ENCODE measurements around the gene BCAS3.

The BCAS3 gene

DNA sequence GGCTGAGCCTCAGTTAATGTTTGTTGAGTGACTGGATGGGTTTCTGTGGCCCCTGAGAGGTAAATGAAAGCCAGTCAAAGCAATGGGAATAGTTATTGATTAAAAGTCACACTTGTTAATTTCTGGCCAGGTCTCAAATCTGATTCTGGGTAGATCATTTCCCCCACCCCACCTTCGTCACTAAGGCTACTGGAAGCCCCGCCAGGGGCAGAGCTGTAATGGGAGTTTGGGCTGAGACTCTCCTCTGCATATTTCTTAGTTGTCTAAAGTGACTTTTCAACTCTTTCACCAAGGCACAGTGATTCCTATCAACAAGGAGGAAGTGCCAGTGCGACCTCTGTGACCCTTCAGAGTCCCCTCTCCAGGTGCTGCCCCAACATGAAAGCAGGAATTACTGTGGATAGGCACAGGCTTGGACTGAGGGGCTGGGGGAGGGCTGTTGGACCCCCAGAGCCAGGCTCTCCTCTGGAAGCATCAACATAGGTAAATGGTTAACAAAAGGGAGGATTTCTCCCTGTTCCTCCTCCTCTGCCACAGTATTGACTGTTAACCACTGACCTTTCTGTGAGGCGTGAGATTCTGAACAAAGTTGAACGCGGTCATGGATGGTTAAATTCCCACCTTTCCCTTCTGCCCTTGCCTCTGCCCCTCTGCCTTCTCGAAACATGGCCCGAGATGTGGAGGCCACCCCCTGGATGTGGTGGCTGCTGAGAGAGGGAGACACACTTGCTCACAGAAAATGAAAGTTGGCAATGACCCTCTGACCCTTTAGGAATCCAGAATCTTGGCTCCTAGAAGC lies 701.2 kb downstream of the BCAS3 start:
- DNase-seq = no peak

DNA sequence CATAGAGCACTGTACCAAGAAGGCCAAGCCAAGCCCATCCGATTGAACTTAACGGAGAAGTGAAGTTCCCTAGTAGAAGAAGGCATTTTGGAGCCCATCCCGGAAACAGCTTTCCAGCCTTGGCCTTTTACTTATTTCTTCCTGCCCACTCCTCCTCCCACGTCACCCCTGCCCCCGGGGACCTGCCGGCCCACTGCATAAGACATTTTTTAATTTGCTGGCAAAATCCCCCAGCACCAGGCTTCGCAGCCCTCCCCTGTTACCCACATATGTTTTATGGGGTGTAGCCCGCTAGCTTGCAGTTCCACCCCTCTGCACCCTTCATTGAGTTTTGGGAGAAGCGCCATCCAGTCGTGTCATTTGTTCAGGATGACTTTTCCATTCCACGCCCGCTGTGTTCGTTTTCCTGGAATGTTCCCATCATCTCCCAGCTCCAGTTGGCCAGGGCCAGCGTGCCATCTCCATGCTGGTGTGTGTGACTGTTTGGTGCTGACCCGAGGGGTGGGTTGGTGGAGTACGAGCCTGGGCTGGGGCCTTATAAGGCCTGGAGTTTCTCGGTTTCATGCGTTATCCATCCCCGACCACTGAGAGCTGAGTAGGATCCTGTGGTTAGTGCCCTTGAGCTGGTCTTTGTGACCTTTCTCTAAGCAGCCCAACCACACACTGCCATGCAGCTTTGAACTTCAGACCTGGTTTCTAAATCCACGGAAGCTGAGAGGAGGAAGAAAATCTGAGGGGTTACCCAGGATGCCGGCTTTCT lies 702.0 kb downstream of the BCAS3 start:
- DNase-seq = no peak

DNA sequence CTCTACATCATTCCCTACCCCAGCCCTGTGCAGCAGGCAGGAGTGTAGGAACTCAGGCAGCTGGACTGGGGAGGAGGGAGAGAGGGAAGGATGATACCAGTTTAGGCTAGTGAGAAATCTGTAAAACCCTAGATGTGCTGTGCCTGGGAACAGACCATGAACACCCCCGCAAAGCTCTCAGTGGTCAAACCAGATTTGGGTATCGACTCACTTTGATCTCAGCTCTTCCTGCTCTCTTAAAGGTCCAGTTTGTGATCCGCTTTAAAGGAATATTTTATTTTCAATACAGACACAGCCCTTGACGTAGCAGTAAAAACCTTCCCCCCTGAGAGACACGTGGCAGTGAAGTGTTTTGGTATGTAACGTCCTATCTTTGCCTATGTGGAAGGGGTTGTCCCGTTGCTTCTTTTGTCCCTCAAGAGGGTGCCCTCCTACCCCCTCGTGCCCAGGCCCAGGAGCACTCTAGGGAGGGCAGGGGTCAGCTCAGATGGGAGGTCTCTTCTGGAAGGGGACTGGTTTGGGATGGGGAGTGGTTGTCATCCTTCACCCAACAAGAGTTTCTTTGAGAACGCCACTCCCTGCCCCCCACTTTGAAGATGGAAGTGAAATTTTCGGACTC lies 702.7 kb downstream of the BCAS3 start:
- no peak for DNase-seq

DNA sequence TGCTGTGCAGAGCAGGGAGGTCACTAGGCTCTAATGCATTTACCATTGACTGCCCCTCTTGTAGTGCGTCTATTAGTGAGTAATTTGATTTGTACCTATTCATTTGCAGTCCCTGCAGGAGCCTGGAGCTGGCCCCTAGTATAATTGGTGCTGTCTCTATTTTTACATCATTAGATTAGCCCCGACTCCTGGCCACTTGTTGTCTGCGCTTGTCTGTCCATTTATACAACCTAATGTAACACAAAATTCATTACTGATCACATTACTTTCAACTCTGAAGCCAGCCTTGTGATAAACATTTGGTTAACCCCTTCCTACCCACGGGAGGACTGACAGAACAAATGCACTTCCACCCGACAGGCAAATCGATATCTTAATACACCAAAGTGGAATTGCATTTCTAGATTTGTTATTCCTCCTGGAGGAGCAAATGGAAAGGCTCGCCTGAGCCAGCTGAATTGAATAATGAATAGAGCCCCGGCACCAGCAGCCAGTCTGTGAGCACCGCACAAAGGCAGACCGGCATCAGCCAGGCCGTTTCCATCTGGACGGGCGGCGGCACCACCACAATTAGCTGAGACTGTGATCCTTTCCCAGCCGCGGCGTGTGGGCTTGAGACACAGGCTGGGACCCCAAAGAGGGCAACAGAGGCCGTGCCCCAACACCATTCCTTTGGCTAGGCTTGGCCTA lies 703.3 kb downstream of the BCAS3 start:
- no peak for DNase-seq

DNA sequence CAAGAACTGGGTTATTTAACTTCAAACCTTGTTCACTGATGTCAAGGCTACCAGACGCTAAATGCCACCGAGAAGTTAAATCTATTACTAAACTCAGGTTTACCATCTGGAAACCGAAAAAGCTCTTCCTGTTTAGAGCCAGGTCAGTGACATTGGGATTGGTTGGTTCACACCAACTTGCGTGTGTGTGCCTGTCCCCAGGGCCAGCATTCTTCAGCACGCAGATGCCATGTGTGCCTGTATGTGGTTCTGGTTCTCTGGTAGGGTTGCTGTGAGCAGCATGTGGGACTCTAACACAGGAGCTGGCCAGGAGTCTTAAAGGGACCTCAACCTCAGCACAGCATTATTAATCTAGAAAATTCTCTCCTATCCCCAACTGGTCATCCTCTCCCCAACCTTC lies 703.9 kb downstream of the BCAS3 start:
- no peak for DNase-seq

DNA sequence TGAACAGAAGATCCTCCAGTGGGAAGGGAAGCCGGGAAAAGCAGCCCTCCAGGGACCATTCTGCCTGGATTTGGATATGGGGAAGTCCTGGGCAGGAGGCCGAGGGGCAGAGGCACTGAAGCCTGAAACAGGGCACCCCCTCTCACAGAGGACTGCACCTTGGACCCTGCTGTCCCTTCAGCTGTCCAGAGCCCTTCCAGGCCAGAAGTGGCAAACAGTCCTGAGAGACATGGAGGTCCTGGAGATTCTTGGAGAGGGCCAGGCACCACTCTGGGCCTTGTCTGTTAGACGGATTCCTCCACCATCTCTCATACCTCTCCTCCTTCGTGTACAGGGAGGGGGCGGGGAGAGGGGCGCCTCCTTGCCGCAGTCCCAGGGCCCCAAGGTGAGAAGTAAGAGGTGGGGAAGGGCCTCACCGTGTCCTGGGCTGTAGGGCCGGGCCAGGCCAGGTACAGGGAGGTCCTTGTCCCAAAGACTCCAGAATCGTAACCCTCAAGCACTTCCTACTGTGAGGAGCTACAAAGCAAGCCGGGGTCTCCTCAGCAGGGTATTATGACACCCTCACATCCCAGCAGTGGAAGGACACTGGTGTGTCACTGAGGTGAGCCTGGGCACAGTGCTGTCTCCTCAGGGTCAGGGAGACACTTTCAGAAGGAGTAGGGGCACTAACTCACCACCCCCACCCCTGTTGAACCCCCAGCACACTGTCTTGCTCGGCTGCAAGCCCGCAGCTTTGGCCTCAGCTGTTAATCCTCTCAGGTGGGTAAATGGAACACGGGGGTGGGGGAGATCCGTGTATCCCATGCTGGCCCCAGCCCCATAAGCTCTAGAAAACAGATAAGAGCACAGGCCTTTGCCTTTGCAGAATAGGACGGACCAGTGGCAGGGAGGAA lies 705.4 kb downstream of the BCAS3 start:
- no peak for DNase-seq

DNA sequence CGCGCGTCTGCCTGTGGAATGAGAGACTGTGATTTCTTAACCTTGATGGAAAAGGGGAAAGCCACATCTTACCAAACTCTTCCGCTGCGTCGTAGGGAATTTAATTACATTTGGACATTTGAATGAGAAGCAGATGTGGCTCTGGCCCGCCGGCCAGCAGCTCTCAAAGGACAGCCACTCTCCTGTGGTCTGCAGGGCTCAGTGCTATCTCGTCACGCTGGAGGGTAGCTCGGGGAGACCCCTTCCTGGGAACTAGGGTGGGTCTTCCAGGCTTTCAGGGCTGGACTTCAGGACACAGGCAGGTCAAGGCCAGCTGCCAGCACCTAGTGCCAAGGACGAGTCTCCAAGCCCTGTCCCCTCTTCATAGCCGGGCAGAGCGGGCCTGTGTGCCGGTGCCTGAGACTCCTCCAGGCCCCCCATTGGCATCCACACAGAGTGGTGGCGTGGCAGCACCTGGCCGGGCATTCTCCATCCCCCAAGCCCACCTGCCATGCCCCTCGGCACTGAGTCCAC lies 706.1 kb downstream of the BCAS3 start:
- no peak for DNase-seq

DNA sequence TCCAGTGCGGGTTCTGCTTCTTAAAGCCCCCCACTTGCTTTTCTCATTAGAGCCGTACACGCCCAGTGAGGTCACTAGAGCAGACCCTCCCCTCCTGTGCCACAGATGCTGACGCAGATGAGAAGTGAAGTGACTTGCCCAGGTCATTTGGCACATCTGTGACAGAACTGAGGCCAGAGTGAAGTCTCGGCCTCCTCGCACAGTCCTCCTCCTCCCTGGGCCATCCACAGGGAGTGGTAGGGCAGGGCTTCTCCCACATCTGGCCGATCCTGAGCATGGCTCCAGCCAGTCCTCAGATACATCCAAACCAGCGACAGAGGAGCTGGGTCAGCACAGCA lies 706.7 kb downstream of the BCAS3 start:
- DNase-seq = no peak

DNA sequence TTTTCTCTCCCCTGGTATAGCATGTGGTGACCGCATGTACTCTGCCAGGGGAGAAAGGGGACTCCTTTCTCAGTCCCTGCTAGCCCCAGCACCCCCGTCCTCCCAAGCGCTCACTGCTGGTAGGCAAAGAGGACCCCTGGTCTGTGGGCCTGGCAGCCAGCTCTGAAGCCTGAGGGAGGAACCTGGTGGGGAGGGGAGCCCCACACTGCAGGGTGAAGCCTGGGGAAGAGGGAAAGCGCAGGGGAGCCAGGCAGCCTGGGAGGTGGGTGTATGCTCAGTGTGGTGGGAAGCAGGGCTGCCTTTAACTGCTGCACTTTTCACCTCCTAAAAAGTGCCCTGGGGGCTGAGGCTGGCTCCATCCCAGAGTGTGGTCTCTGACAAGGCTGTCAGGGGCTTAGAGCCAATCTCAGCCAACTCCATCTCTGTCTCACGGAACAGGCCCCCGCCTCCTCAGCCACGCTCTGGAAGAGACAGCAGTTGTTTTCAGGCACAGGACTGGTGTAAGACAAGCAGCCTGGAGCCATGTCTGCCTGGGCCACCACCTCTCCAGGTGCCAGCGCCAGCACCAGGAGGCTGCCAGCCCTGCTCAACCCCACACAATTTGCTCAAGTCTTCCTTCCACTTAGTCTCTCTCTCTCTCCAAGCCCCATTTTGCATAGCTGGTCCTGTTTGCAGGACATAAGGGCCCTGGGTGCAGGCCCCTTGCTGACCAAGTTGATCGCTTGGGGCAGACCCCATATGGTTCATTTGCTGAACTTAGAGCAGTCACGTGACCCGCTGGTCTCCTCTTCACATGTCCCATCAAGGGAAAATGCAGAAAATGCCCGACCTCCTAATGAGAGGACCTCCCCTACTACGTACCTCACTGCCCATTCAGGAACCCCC lies 707.3 kb downstream of the BCAS3 start:
- no peak for DNase-seq

DNA sequence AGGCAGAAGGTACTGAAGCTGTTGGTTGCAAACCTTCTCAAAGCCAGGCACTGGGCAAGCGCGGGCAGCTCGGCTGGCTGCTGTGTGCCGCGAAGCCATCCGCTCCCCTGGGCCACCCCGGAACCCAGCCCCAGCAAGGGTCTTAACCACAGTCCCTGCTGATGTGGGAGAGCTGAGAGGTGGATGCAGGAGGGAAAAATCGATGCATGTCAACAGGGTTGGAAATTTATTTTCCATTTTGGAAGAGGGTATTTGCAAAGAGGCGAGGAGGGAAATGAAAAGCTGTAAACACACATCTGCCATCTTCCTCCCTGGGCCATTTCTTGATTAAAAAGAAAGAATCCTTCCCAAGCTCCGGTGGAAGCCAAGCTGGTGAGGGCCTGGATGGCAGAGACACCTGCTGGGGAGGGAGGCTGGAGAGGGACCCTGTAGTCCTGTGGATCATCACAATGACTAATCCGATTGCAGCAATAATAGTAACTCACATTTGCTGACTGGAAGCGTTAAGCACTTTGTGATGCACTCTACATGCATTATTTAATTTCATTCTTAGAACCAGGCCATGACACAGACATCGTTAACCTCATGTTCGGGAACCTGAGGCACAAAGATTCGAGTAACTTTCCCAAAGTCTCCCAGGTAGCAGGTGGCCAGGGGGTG lies 708.1 kb downstream of the BCAS3 start:
- DNase-seq = no peak

DNA sequence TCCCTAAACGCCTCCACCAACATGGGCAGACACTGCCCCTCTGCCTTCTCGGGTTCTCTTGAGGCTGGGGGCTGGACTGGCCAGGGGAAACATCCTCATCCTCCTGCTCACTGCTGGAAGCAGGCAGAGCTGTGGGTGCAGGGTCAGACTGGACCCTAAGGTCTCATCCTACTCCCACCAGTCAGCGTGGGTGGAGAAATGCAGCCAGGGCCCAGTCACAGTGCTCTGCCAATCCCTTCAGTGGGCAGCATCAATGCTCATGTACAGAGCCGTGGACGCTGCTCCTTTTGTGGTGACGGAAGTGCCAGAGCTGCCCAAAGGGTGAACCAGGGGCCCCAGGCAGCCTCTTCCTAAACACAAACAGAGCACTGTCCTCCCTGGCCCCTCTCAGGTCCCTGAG lies 708.6 kb downstream of the BCAS3 start:
- no peak for DNase-seq

DNA sequence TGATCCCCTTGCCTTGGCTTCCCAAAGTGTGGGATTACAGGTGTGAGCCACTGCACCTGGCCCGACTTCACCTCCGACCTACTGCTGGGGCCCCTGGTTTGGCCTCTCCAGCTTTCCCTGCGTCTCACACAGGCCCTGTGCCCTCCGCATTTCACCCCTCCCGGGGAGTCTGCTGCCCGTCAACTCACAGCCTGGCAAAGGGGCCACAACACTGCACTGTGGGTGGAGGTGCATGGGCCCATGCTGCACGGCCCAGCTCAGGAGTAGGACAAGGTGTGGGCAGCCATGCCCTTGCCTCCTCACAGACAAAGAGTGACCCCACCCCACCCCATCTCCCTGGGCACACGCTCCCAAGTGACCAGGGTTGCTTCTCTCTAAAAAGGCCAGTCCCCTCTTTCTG lies 709.4 kb downstream of the BCAS3 start:
- DNase-seq = no peak

DNA sequence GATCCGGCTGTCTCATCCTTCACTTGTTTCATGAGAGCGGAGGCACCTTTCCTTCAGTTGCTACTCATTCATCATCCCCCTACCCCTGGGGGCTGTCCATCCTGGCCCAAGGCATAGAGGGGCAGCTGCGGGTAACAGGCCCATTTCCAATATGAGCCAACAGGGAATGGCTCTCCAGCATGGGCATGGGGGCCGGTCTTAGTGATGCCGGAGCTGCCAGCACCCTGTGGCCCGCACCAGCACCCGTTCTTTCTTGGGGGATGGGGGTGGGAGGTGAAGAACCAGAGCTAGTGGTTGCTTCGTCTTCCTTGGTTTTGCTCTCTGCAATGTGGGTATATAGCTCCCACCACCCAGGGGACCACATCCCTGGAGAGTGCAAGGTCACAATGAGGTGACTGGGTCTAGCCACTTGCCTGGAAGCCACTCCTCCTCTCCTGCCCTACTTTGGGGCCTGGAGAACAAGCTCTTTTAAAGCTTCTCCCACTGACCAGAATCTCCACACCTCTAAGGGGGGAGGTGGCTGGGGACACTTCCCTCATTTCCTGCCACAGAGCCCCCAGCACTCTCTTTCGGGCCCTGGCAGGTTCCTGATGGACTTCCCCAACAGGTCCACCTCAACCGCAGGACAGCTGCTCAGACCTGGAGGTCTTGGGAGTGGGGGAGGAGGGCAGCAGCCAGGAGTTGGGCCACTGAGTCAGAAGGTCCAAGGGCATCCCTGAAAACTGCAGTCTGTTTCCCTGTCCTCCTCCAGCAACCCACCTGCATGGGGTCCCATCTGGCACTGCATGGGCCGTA lies 710.1 kb downstream of the BCAS3 start:
- no peak for DNase-seq

DNA sequence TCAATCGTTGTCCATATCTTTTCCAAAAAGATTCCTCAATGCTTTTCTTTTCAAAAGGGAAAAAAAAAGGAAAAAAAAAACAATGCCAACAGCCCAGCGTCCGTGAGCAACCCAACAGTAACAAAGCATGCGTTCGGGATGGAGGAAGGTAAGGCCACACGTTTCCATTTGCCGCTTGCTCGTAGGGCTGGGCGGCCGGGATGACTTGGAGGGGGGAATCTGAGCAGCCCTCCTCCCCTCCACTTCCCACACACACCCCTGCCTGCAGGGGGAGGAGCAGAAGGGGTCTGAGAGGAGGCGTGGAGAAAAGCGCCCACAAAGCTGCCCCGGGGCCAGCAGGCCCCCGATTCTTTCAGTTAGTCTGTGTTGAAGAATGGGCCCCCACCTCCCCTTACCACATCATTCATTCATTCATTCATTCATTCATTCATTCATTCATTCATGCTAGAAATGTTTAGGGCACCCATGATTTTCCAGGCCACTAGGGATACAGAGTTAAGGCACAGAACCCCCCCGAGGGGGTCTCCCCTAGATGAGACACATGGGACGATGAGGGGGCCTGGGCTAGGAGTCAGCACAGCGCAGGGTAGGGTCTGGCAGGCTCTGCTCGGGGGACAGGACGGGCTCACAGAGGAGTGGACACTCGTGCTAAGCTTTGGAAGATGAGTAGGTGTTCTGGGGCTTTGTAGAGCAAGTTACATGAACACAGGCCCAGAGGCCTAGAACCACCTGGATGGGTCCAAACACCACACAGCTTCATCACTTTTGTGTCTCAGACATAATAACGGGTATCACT lies 711.1 kb downstream of the BCAS3 start:
- no peak for DNase-seq

DNA sequence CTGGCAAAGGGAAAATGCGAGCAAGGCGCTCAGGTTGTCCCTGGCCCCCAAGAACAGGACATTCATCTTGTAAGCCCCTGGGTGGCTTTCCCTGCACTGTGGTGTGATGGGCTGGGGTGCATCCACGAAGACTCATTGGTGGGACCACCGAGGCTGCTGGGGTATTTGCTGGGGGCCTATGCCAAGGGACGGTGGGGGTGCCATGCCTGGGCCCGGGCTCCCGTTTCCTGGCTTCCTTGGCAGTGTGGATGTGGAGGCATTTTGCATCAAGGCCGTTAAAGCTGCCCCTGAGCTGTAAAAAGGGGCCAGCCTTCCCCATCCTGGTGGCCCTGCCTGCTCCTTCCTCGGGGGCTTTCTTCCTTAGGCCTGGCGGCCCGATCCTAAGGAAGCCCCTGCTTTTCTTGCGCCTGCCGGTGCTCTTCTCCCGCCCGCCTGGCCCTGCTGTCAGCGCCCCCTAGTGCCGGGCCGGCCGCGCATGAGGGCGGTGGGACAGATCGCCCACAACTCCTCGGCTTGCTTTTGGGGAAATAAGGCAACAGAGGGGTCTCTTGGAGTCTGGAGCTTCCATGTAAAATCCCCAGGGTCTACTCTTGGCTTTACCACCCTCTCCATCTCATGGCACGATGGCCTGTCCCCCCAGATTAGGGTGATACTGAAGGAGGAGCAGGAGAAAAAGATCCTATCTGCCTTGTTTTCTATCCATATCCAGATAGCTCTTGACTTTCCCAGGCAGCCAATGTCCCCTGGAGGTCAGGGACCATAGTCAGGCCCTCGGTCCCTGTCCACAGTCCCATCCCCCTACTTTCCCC lies 712.2 kb downstream of the BCAS3 start:
- DNase-seq = no peak

DNA sequence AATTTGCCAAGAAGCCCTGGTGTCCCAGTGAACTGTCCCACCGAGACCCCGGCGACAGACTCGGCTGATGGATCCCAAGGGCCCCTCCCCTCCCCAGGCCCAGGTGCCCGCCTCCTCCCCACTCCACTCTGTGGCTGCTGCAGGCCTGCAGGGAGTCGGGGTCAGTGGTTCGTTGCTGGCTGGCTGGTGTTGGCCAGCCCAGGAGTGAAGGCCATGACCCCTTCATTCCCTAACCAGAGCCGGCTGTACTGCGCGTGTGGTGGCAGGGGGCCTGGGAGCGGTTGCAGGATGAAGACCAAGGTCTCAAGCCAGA lies 712.8 kb downstream of the BCAS3 start:
- DNase-seq = no peak

DNA sequence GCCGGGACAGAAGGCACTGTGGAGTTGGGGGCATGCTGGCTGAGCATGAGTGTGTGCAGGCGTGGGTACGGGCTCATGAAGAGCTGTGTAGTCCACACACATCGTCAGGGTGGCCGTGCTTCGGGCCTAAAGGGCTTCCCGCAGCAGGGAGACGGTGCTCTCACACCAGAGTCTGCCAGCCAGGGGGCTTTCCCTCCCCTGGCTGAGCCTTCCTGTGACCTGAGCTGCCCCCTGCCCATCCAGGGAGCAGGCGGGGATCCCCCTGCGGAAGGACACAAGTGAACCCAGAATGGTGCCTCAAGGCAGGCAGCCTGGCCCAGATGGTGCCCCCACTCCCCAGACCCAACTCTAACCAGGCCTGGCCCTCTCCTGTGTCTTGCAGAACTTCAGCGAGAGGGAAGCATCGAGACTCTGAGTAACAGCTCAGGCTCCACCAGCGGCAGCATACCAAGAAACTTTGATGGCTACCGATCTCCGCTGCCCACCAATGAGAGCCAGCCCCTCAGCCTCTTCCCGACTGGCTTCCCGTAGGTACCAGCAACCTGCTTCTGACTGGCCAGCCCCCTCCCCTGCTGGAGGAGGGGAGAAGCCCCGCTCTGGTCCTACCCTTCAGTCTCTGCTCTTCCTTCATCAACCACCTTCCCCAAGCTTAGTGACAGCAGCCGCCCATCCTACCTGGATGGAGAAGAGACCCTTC lies 714.1 kb downstream of the BCAS3 start:
- no peak for DNase-seq

DNA sequence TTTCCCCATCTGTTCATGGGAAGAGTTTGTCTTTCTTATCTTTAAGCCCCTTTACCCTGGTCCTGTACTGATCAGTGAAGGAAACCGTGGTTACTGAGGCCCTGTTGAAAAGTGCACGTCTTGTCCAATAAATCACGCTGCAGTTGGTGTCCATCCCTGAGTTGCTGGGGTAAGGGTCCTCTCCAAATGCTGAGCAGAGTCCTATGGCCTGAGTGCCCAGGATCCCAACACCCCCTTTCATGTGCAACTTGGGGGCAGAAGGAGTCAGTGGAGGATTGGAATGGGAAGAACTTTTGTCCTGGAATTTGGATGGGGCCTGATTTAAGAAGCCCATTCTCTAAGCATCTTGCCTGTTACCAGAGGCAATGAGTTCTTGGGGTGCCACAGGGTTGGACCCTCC lies 715.0 kb downstream of the BCAS3 start:
- DNase-seq = no peak

Data from CD4-positive, alpha-beta T cell treated with Interleukin-15 for 1 hour (primary cell).